Measurements from ENCODE around the gene ASIC2.

ASIC2 gene

DNA sequence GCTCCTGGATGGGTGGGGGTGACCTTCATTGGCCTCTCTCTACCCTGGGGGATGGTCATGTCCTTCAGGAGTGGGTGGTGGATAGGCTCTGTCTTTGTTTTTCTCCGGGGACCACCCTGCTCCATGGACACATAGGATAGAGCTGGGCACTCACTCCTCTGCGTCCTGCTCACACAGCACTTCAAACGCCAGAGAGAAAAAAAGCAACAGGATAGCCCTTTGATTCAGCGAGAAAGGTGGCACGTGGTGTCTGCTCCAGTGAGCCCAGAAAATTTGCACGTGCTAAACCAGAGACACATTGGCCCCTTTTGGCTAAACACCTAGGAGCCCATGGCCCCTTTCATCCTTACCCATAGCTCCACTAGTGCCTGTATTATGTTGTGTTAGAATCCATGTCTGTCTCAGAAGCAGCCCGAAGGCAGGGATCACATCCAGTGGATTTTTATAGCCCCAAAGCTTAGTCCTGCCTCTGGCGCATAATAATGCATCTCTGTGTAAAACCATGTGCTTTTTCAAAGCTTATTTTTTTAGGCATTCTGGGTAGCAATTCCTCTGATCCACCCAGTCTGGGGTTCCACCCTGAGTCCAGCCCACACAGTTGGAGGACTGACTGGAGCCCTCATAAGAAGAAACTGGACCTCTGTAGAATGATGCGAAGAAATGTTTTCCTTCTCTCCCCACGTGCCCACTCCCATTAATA, 90.1 kb downstream of the ASIC2 start:
- DNase-seq (ENCODE audit: low read depth), result no peak

DNA sequence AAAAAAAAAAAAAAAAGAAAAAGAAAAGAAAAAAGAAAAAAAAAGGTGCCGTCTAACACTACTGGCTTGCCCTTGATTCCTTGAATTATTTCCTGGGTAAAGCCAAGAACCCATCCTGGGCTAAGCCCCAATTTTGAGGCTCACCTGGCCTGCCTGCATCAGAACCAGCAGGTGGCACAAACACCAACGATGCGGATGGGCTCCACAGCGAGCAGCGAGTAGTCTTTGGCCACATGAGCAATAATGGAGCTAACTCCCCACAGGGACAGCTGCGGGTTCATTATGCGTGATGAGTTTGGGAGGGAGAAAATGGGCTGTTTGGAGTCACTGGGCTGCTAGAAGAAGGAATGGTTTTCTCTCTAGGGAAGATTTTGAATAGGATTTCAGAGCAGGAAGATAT, 91.1 kb downstream of the ASIC2 start:
- DNase-seq (ENCODE audit: low read depth), result no peak

DNA sequence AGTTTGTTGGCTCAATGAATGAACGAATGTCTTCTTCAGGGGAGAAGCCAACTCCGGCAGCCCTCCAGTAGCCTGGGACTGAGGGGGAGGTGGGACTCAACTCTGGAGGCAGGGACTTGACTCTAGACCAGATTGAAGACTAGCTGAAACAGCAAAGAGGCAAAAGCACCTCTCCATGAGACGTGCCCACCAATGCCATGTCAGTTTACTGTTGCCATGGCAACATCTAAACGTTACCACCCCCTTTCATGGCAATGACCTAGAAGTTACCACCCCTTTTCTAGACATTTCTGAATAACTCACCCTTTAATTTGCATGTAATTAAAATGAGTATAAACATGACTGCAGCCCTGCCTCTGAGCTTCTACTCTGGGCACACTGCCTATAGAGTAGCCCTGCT, 91.8 kb downstream of the ASIC2 start:
- DNase-seq (ENCODE audit: low read depth), result no peak

DNA sequence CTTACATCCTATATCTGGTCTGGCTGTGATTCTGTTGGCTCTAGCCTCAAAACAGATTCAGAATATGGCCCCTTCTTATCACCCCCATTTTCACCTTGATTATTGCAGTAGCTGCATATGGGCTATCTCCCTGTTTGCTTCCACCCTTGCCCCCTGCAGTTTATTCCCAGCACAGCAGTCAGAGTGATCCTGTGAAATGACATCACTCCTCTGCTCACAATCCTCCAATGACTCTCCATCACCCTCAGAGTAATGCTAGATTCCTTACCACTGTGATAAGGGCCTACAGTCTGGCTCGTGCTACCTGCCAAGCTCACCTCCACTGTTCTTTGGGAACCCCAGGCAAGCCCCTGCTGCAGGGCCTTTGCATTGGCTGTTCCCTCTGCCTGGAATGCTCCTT, 92.5 kb downstream of the ASIC2 start:
- DNase-seq (ENCODE audit: low read depth), result no peak

DNA sequence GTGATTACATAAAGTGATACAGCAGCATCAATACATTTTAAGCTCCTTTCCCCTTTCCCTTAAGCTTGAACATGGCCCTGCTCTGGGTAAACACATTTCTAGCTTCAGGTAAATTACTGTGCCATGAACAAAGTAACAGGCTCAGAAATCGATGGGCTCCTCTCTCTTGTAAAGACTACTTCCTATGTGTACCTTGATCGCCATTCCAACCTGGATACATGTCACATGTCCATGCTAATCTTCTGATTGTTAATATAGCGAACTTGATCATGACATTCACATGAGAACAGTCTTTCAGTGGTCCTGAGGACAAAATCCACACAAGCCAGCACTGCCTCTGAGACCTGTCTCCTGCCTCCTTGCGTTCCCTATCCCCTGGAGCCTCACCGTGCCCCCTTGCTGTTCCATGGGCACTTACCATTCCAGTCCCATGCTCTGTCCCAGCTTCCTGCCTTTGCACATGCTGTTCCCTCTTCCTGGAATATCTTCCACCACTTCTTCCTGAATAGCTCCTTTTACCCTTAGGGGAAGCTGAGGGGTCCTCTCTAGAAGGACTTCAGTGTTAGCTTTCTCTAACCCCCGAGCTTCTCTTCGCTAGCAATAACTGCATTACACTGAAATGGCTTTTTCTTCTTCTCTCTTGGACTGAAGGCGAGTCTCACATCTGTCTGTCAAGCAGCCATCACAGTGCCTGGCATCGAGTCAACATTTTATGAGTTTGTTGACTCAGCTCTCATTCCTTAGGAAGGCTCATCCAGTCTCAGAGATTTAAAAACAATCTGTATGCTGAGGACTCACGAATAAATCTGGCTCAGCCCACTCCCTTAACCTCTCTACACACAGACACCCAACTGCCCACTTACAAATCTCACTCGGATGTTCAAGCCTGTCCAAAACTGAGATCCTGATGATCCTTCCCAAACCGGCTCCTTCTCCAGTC, 93.3 kb downstream of the ASIC2 start:
- DNase-seq (ENCODE audit: low read depth), result no peak

DNA sequence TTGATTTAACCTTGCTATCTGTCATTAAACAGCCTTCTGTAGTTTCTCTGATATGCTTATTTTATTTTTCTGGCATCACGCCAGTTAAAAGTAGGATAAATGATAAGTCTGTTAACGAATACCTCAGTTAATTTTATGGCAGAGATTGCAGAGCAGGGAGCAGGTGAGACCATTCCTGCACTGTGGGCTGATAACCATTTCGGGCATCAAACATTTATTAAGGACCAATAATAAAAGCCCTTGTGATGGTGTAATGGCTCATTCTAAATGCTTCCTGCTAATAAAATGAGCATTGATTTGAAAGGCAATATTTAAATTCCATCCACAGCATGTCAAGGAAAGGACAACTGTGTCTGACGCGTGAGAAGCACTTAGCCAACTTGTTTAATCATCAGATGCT, 94.1 kb downstream of the ASIC2 start:
- DNase-seq (ENCODE audit: low read depth), result no peak

DNA sequence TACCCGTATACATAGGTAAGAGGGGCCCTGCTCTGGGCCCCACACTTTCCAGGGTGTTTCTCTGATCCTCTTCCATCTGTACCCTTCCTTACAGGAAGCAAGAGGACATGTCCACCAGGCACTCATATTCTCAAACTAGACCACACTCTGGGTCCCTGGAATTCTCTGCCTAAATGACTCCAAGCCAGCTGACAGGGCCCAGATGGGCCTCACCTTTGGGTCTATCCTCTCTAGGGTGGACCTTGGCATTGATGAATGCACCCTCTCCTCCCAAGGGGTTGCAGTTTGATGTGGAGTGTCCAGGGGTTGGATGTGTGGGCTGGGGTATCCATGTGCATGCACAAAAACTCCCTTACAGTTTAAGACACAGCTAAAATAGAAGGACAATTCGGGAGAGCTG, 95.8 kb downstream of the ASIC2 start:
- no peak for DNase-seq (ENCODE audit: low read depth)

DNA sequence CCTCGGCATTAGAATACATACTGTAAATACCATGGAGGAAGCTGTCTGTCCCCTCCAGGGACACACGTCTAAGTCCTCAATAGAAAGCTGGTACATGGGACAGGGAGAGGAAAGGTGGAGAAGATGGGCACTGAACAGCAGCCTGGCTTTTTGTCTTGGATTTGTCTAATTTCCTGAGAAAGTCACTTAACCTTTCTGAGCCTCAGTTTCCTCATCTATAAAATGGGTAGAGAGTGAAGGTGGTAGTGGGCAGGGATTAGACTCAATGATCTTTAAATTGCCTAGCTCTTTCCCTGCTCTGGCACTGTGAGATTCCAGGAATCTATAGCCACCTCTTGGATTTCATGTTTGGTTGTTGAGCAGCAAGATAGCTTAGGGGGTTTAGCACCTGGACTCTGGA, 96.2 kb downstream of the ASIC2 start:
- DNase-seq (ENCODE audit: low read depth), result no peak

DNA sequence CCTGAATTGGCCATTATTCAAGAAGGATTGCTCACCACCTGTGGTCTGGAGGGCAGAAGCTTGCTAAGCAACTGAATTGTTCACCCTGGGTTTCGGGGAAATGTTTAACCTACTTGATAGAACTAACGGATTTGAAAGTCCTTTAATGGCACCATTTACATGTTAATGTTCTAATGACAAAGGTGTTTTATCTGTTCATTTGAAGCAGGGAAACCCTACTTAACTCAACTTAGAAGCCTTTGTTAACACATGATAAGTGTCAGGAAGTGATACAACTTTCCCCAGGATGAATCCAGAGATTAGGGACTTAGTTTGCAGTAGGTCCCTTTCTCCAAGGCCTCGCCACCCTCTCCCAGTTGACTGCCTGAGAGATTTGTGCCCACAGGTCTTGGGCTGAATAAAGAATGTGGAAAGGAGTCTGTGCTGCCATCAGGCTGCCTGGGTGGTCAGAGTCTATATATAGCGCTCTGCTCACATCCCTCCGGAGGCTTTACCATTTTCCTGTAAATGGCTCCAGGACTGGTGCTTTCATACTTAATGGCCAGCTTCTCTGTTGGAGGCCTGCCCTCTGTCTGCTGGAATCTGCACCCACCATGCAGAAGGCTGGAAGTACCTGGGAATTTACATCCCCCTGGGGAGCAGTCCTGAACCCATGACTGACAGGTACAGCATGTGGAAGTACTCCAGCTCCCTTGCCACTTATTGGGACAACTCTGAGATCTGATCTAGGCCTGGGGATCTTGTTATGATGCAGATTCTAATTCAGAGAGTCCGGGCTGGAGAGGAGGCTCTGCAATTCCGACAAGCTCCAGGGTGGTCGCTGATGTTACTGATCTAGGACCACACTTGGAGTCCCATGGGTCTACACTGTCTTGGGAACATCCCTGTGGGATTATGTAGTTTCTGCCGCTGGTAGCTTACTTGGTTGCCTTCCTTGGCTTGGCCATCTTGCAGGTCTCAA, 99.9 kb downstream of the ASIC2 start:
- no peak for DNase-seq (ENCODE audit: low read depth)

DNA sequence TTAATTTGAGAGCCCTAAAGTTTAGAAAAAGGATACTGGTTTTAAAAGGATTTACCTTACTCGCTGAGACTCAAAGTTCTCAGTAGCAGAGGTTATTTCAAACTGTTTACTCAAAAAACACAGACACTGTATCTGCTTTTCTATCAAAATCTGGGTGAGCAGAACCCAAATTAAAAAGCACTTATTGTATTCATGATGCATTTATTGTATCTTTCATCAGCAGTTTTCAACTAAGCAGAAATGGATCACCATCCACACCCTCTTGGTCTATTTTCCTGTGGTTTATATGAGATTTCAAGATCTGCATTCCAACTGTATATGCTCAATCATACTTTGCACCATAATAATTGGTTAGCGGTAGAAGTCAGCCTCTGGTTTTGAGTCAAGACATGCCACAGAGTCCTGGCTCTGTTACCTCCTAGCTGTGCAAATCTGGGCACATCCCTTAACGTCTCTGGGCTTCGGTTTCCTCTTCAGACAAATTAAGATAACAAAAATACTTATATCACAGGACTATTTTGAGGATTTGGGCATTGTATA, 109.5 kb downstream of the ASIC2 start:
- no peak for DNase-seq (ENCODE audit: low read depth)

DNA sequence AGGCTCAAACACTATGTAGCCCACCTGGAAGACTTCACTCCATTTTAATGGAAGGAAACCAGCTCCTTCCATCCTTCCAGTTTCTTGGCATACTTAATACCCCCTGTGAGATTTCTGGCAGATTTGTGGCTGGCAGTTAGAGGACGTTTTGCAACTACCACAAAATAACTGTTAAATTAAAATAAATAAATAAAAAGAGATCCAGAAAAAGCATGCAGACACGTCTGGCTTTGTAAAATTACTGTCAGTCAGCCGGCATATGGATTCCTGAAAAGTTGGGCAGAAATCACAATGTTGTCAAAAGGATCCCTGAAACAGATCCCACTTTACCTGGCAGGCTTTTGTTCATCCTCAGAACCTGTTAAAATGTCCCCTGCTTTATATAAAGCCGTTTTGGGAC, 113.9 kb downstream of the ASIC2 start:
- no peak for DNase-seq (ENCODE audit: low read depth)

DNA sequence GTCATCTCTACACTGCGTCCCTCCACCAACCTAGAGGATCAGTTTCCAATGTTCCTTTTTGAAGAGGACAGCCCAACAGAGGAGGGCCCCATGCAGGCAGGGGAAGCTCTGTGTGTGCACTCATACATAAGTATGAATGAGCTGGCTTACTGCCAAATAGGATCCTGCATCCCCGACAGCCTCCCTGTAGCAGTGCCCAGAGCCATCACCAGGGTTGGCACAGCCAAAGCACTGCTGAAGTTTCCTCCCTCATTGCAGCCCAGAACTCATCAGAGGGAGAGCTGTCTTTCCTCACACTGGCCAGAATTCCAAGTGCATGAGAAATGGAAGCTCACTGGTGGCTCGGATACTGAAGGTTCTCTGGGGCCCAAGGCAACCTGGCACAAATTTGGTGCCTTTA, 114.4 kb downstream of the ASIC2 start:
- no peak for DNase-seq (ENCODE audit: low read depth)

DNA sequence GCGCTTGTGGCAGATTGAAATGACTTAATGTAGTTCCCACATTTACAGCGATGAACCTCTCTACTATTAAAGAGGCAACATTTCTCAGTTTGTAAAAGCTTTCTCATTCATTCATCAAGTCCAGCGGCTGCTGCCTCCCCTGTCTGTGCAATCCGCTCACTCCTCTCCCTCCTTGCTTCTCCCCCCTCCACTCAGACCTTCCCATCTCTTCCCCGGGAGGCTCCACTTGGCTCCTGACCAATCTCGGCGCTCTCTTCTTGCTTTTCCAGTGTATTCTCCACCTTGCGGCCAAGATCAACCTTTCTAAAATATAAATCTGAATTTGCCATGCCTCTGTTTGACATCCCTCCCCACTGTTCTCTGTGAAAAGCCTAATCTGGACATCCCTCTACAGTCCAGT, 117.5 kb downstream of the ASIC2 start:
- DNase-seq (ENCODE audit: low read depth), result no peak

DNA sequence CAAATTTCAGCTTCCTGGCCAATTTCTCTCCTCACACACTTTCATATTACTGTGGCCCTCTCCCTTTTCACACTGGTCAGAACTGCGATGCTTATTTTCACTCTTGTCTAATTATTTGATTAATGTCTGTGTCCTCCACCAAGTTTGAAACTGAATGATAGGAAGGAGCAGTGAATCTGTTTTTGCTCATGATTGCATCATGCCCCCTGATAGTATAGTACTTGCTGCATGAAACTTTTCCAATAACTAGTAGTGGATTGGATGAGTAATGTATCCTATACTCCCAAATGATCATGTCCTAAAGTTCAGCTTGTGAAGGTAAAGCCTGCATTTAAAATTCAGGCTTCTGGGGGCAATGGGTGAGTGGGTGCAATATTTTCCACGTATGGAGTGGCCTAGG, 121.2 kb downstream of the ASIC2 start:
- DNase-seq (ENCODE audit: low read depth), result no peak

DNA sequence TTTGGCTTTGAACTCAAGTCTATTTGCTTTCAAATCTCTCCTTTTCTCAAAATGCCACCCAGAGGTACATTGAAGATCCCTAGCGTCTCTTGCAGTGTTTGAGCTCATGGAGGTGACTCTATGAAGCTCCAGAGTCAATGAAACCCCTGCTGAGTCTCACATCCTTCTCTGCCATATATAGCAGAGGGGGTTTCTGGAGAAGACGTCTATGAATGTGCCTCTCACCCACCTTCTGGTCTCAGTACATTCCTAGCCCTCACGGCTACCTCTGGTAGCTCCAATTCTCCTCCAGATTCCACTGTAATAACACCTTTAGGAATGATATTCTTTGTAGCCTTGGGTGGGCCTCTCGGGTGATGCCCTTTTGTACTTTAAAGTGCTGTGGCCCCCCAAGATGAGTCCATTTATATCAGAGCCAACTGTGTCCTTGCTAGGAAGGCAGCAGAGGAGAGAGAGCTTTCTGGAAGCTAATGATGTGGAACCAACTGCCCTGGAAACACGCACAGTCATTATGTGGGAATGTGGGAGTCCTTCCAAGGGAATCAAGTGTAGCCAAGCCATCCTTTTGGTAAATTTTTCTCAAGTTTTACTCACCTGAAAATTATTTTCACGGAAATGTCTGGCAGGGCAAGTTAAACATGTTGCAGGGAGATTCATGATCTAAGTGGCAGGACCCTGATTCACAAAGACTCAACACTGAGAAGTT, 123.4 kb downstream of the ASIC2 start:
- DNase-seq (ENCODE audit: low read depth), result no peak

DNA sequence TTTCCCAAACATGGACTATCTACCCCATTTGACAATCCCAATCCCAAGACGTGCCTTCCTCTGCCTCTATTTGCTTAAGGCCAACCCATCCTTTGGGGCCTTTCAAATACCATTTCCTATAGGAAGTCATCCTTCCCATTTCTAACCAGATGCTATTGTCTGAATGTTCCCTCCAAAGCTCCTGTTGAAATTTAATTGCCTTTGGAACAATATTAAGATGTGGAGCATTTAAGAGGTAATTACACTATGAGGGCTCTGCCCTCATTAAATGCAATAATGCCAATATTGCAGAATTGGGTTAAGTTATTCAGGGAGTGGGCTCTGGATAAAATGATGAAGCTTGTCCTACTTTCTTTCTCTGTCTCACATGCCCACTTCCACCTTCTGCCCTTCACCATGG, 125.4 kb downstream of the ASIC2 start:
- no peak for DNase-seq (ENCODE audit: low read depth)

DNA sequence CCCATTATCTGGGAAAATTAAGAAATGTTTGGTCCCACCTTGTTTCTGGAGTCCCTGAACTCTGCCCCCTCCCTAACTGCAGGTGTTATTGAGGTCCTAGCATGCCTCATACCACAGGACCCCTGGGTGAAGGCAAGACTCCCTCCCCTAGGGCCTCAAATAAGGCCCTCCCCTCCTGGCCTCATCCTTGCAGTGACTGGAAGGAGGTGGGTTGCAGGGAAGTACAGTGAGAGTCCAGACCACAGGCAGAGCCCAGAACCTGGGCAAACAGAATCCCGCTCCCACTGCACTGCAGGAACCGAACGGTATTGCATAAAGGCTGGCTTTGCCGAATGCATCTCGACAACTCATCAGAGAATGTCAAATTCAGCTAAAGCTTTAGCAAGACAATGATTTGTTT, 126.6 kb downstream of the ASIC2 start:
- DNase-seq (ENCODE audit: low read depth), result no peak

DNA sequence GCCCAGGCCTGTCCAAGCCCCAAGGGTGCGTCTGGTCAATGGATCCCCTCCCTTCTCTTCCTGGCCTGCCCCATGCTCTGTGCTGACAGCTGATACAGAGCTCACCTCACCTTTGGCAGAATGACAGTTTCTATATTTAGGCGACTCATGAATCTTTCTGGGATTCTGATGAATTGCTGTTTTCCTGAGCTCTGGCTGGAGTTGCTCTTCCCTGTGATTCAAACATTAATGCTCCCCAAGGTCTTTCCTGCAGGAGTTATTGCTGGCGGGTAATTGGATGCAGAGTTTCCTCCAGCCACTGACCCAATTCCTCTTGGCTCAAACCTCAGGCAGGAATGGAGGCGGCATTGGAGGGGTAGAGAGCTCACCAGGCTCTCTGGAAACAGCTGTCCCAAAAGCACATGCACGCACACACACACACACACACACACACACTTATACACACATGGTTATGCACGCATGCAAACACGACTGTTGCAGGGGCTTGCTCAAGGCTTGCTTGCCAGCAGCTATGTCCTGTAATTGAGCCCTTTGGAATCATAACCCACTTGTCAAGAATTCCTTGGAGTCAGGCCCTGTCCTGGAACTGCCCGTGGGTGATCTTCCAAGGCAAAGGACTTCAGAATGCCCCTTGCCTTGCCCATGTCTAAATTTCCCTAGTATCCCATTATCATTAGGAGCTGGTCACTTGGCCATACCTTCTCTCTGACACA, 128.8 kb downstream of the ASIC2 start:
- no peak for DNase-seq (ENCODE audit: low read depth)

DNA sequence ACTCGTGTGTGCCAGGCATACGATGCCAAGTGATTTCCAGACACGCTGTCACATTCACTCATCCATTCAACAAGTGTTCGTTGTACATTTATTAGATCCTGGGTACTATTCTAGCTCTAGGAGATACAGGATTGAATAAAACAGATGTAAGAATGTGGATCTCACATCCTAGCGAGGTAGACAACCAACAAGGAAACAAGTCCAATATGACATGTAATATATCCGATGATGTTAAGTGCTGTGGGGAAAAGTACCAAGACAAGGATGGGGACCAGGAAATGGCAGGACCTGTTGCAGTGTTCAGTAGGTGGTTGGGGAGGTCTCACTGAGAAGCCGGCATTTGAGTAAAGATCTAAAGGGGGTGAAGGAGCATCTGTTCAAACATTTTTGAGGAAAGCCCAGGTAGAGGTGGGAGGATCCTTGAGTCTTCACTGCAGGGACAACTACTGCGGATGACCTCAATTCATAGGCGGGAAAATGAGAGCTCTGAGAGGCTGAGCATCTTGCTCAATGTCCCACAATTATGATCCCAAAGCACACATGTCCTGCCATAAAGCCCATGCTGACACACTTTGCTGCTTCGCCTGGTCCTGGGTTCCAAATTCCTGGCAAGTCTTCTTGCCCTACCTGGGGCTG, 129.4 kb downstream of the ASIC2 start:
- no peak for DNase-seq (ENCODE audit: low read depth)

DNA sequence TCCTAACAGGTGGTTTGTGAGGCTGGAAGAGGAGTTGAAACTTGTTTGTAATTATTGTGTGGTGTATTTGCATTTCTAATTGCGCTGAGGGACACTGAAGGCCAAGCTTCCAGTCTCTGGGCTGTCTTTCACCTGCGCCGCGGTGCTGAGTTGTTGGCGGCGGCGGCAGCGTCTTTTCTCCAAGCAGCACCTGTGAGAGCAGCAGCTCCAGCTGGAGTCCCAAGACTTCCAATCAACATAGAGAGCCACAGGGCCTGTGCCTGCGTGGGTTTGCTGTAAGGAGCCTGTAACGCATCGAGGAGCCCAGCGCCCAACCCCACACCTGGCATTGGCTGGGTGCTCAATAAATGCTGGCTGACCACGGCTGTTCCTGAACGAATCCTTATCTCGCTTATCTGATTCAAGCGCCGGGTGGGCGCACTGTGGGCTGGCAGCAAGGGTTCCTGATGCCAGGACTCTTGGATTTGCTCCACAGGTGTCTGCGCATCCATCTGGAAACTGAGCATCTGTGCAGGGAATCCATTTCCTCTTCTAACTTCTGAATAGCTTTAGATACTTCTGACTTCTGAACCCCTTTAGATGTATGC, 138.1 kb downstream of the ASIC2 start:
- DNase-seq (ENCODE audit: low read depth), result no peak
